H1 (cell line): ENCODE data around the gene DUSP10. TPM values are rescaled to one million over a fixed set of nuclear protein-coding genes. Genes with fewer than 3 reads are reported as not detected.
A peak's percentile ranks its signal among the peaks of the same experiment; 100 is the strongest.

Experiments used
- CTCF ChIA-PET: fragments of 300-600 bp; sonication (Branson Sonifier 250); formaldehyde crosslinking; loops from one replicate; lab custom pipeline; 2021; ENCODE audit not compliant: partially characterized antibody; lab: Charles Lee
- POLR2A ChIA-PET: fragments of 300-600 bp; sonication (Branson Sonifier 250); formaldehyde crosslinking; loops from one replicate; lab custom pipeline; 2021; ENCODE audit warnings: inconsistent platforms; ENCODE audit not compliant: partially characterized antibody; lab: Charles Lee
- DNase-seq, 2 experiments: peaks; one replicate each; pipeline versions ENCODE4 v3.0.0 to v3.0.0-alpha.2; 2010 to 2022; ENCODE audit warnings: low spot score in 2 of 2, low read depth in 1 of 2, mixed read lengths in 1 of 2
- FAIRE-seq: peaks from 2 replicates; lab custom pipeline; 2011; peaks lifted over from hg19 to GRCh38; lab: Jason Lieb, UNC
- H2AFZ ChIP-seq: 2 replicates; pipeline ENCODE4 v1.8.1; 2012; ENCODE audit warnings: low read length, inconsistent platforms
- H2AK5ac ChIP-seq: 2 replicates; pipeline ENCODE4 v1.6.1; 2013; ENCODE audit warnings: low read depth, low read length
- H2BK120ac ChIP-seq: replicated peaks from 2 replicates; pipeline ENCODE3; 2013; ENCODE audit warnings: low read depth, low read length, inconsistent platforms
- H2BK12ac ChIP-seq: 2 replicates; pipeline ENCODE4 v1.6.1; 2013; ENCODE audit warnings: low read depth, low read length
- H2BK15ac ChIP-seq: 2 replicates; pipeline ENCODE4 v1.6.1; 2013; ENCODE audit warnings: low read length
- H2BK20ac ChIP-seq: 2 replicates; pipeline ENCODE4 v1.6.1; 2013; ENCODE audit warnings: low read length
- H2BK5ac ChIP-seq: 2 replicates; pipeline ENCODE4 v1.6.1; 2013; ENCODE audit warnings: low read depth, low read length
- H3K14ac ChIP-seq: 2 replicates; pipeline ENCODE4 v1.6.1; 2013; ENCODE audit warnings: inconsistent platforms; ENCODE audit not compliant: insufficient read length
- H3K18ac ChIP-seq: 2 replicates; pipeline ENCODE4 v1.6.1; 2013; ENCODE audit warnings: low read length; ENCODE audit errors: extremely low read depth
- H3K23ac ChIP-seq: 2 replicates; pipeline ENCODE4 v1.6.1; 2013; ENCODE audit warnings: inconsistent platforms; ENCODE audit not compliant: insufficient read length
- H3K23me2 ChIP-seq: 2 replicates; pipeline ENCODE4 v1.6.1; 2013; ENCODE audit warnings: low read depth, low read length
- H3K27ac ChIP-seq: 2 replicates; pipeline ENCODE4 v1.6.1; 2011; ENCODE audit warnings: low read depth, low read length, inconsistent platforms
- H3K27me3 ChIP-seq, 4 experiments: replicated peaks in 1 of 4; 1 replicate in 1 of 4; 2 replicates in 3 of 4; pipeline versions ENCODE4 v1.6.1 to v1.8.1; 2011 to 2013; ENCODE audit warnings: low read length in 3 of 4, mild to moderate bottlenecking in 3 of 4, inconsistent platforms in 2 of 4, mixed read lengths in 2 of 4, moderate library complexity in 1 of 4; ENCODE audit not compliant: control insufficient read depth in 3 of 4, insufficient read depth in 3 of 4; ENCODE audit errors: extremely low read depth in 1 of 4
- H3K36me3 ChIP-seq, 4 experiments: 2 replicates each; pipeline versions ENCODE4 v1.6.1 to v1.8.1; 2011 to 2013; ENCODE audit warnings: mild to moderate bottlenecking in 4 of 4, low read length in 3 of 4, moderate library complexity in 2 of 4, control low read depth in 1 of 4, inconsistent platforms in 1 of 4; ENCODE audit not compliant: insufficient read depth in 4 of 4, control insufficient read depth in 2 of 4
- H3K4ac ChIP-seq: replicated peaks from 2 replicates; pipeline ENCODE3; 2013; ENCODE audit warnings: low read length, low read depth, mixed read lengths, inconsistent platforms; ENCODE audit not compliant: insufficient read length
- H3K4me1 ChIP-seq, 4 experiments: replicated peaks in 1 of 4; 1 replicate in 1 of 4; 2 replicates in 3 of 4; pipeline versions ENCODE4 v1.6.1 to v1.8.1; 2011 to 2013; ENCODE audit warnings: low read length in 3 of 4, inconsistent platforms in 2 of 4, mixed read lengths in 1 of 4; ENCODE audit not compliant: insufficient read depth in 4 of 4, control insufficient read depth in 3 of 4
- H3K4me2 ChIP-seq, 2 experiments: 2 replicates each; pipeline versions ENCODE4 v1.6.1 to v1.8.1; 2011 to 2013; ENCODE audit warnings: low read depth in 2 of 2, low read length in 2 of 2, control low read depth in 1 of 2, inconsistent platforms in 1 of 2, mild to moderate bottlenecking in 1 of 2; ENCODE audit not compliant: insufficient read depth in 1 of 2
- H3K4me3 ChIP-seq, 4 experiments: fragments of 200-600, 300-600 bp in 1 of 4; sonication (generic), shearing (Covaris generic), sonication (Bioruptor Twin) in 1 of 4; 2 replicates each; pipeline versions ENCODE4 v1.5.1 to v1.8.1; 2011 to 2016; ENCODE audit warnings: low read length in 4 of 4, low read depth in 3 of 4, control low read depth in 2 of 4, inconsistent platforms in 2 of 4, mild to moderate bottlenecking in 2 of 4, mixed read lengths in 1 of 4, moderate library complexity in 1 of 4; ENCODE audit not compliant: insufficient read depth in 2 of 4; ENCODE audit errors: extremely low read depth in 1 of 4
- H3K56ac ChIP-seq: replicated peaks from 2 replicates; pipeline ENCODE3; 2013; ENCODE audit warnings: low read depth, mild to moderate bottlenecking, mixed read lengths, low read length, inconsistent platforms; ENCODE audit not compliant: insufficient read length
- H3K79me1 ChIP-seq: 2 replicates; pipeline ENCODE4 v1.6.1; 2013; ENCODE audit warnings: low read depth, low read length, control low read depth
- H3K79me2 ChIP-seq, 2 experiments: 2 replicates each; pipeline versions ENCODE4 v1.6.1 to v1.8.1; 2012 to 2013; ENCODE audit warnings: low read length in 2 of 2, mild to moderate bottlenecking in 2 of 2, inconsistent platforms in 1 of 2; ENCODE audit not compliant: insufficient read depth in 2 of 2, control insufficient read depth in 1 of 2
- H3K9ac ChIP-seq, 4 experiments: replicated peaks in 1 of 4; 1 replicate in 1 of 4; 2 replicates in 3 of 4; pipeline versions ENCODE4 v1.6.1 to v1.8.1; 2011 to 2013; ENCODE audit warnings: low read depth in 3 of 4, low read length in 3 of 4, control low read depth in 2 of 4, mild to moderate bottlenecking in 2 of 4, moderate library complexity in 2 of 4, inconsistent platforms in 1 of 4; ENCODE audit errors: extremely low read depth in 1 of 4
- H3K9me3 ChIP-seq, 2 experiments: 2 replicates each; pipeline versions ENCODE4 v1.6.1 to v1.8.1; 2012 to 2013; ENCODE audit warnings: mild to moderate bottlenecking in 2 of 2, moderate library complexity in 2 of 2, control low read depth in 1 of 2, inconsistent platforms in 1 of 2, low read depth in 1 of 2, low read length in 1 of 2, mixed read lengths in 1 of 2; ENCODE audit not compliant: insufficient read depth in 2 of 2
- H4K20me1 ChIP-seq, 2 experiments: replicated peaks in 1 of 2; 2 replicates each; pipeline versions ENCODE3 to v1.8.1; 2011 to 2013; ENCODE audit warnings: inconsistent platforms in 2 of 2, low read length in 2 of 2, mild to moderate bottlenecking in 1 of 2; ENCODE audit not compliant: insufficient read depth in 2 of 2, control insufficient read depth in 1 of 2
- H4K5ac ChIP-seq: 2 replicates; pipeline ENCODE4 v1.6.1; 2013; ENCODE audit warnings: low read length, low read depth, mixed read lengths, inconsistent platforms; ENCODE audit not compliant: insufficient read length
- H4K8ac ChIP-seq: 2 replicates; pipeline ENCODE4 v1.8.0; 2013; ENCODE audit warnings: mild to moderate bottlenecking, moderate library complexity, low read length, inconsistent platforms; ENCODE audit not compliant: insufficient read depth; ENCODE audit errors: extremely low read depth
- H4K91ac ChIP-seq: replicated peaks from 2 replicates; pipeline ENCODE3; 2013; ENCODE audit warnings: low read length, mixed read lengths, inconsistent platforms; ENCODE audit not compliant: insufficient read length
- JUND ChIP-seq: IDR thresholded peaks from 2 replicates; pipeline ENCODE4 v1.6.1; 2011; ENCODE audit warnings: mild to moderate bottlenecking, improper control_type of control experiment, low read length
- KDM4A ChIP-seq: IDR thresholded peaks from one replicate; pipeline ENCODE4 v1.7.1; 2012; ENCODE audit warnings: low read depth, mild to moderate bottlenecking, moderate library complexity, low read length, inconsistent platforms; ENCODE audit not compliant: severe bottlenecking
- WGBS, 2 experiments: shearing (Covaris generic) in 1 of 2; methylation state at CpG; one replicate each; pipeline versions ENCODE4 v1.1.6 to v1.1.7; 2013 to 2015; ENCODE audit warnings: low lambda C conversion rate in 2 of 2, mixed read lengths in 2 of 2, inconsistent platforms in 1 of 2, low coverage in 1 of 2, missing lambda C conversion rate in 1 of 2; ENCODE audit not compliant: insufficient replicate concordance in 2 of 2, insufficient coverage in 1 of 2, insufficient read length in 1 of 2; ENCODE audit errors: extremely low coverage in 1 of 2, missing lambda C conversion rate in 1 of 2; 5-methylcytosine and 5-hydroxymethylcytosine counted together
- polyA plus RNA-seq, 7 experiments: library from polyadenylated mRNA; depleted of rRNA in 3 of 7; stranded (reverse) in 5 of 7; unstranded in 2 of 7; fragments of >200 nt in 5 of 7; fragments of 200-250 nt in 2 of 7; gene quantifications; 1 replicate in 5 of 7; 2 replicates in 1 of 7; 4 replicates in 1 of 7; pipeline versions ENCODE4 v1.2.1 to v1.2.3, GENCODE V29; 2011 to 2013; ENCODE audit warnings: missing spikeins in 2 of 7, mixed read lengths in 2 of 7
- total RNA-seq: library from RNA; stranded (reverse); fragmentation: NEBNext Ultra II Directional; extraction: Animal tissue kit (Norgen Biotek cat#: 25700); gene quantifications from 2 replicates; pipeline ENCODE4 v1.2.1, GENCODE V29; 2021

DUSP10 gene
- total and polyA plus RNA-seq, 2 of the 8 experiments (the other 6 are each of a cell fraction or from before 2014, with no cell fraction given): 1.2 TPM

GRCh38 chr1:221723848-221724236 is 18.0 kb downstream of the DUSP10 start:
- no peaks in the 10 kb centered on the region for H3K23me2 ChIP-seq
- no peak overlapping the region for H3K18ac ChIP-seq
- no peak overlapping the region for H3K14ac ChIP-seq
- no peak overlapping the region for H2AFZ ChIP-seq
- H2BK15ac ChIP-seq: no peak overlapping the region
- FAIRE-seq (no peak), DNase-seq (no peak)
- H3K4me1 ChIP-seq: peaks cover 0 to 4% (median 0%) of the 10 kb centered on the region in 4 experiments; a peak in 1 of 7 replicates
- H4K8ac ChIP-seq: no peak overlapping the region
- H2BK120ac ChIP-seq: no peak overlapping the region
- WGBS, 2 experiments: 92% methylated on average over 3 of the region's 3 CpGs; no CpG with 5 or more reads in 1 of the 2 experiments
- no peak overlapping the region for H2BK12ac ChIP-seq
- no peak overlapping the region for H3K4ac ChIP-seq
- no peak overlapping the region for H3K56ac ChIP-seq
- H3K79me2 ChIP-seq: no peaks in the 10 kb centered on the region
- POLR2A ChIA-PET: no interaction called here
- TF ChIP-seq JUND (0 out of 2 replicates have a peak, but pooled peaks have one; percentile 34), KDM4A (no peak)
- H4K20me1 ChIP-seq: no peaks in the 10 kb centered on the region
- no peak overlapping the region for H3K4me3 ChIP-seq
- peaks cover 0 to 8% (median 0%) of the 10 kb centered on the region in 4 experiments; a peak in 2 of 8 replicates for H3K36me3 ChIP-seq
- no peak overlapping the region for H4K5ac ChIP-seq
- H2BK5ac ChIP-seq: no peak overlapping the region
- peaks cover 16 to 21% of the 10 kb centered on the region in 2 experiments for H3K9me3 ChIP-seq
- no peak overlapping the region for H3K27ac ChIP-seq
- H2AK5ac ChIP-seq: no peak overlapping the region
- H3K27me3 ChIP-seq: no peaks in the 10 kb centered on the region; a peak in 2 of 7 replicates
- CTCF ChIA-PET: interaction anchor here (1.2 kb wide), 1 partner anchor 20 kb away, joined by 3 read pairs; no protein-coding TSS in a partner anchor
- H3K4me2 ChIP-seq: no peak overlapping the region
- no peak overlapping the region for H3K9ac ChIP-seq
- no peak overlapping the region for H3K23ac ChIP-seq
- no peak overlapping the region for H4K91ac ChIP-seq
- no peaks in the 10 kb centered on the region for H3K79me1 ChIP-seq
- H2BK20ac ChIP-seq: no peak overlapping the region
